ENCODE data around the gene CMTM7.

Gene CMTM7

GRCh38 chr3:32383136-32383711, 8.4 kb upstream of the CMTM7 start:
- no peak for DNase-seq

DNA sequence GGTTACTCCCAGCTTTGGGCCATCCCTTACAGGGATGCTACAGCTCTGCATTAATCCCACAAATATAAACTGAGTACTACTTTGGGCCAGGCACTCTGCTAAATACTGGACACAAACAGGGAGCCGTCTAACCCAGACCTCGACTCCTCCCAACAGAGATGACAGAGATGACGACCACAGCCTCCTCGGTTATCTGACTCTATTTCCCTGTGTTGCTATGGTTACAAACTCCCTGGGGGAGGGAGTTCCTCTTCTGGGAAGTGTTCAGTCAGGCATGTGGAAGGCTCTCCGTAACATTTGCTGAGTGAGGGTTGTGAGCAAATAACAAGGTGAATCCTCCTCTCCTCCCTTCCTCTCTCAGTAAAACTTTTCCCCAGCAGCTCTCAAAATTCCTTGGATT, 6.7 kb upstream of the CMTM7 start:
- peak; percentile 68 to 90 (median 82) for DNase-seq

DNA sequence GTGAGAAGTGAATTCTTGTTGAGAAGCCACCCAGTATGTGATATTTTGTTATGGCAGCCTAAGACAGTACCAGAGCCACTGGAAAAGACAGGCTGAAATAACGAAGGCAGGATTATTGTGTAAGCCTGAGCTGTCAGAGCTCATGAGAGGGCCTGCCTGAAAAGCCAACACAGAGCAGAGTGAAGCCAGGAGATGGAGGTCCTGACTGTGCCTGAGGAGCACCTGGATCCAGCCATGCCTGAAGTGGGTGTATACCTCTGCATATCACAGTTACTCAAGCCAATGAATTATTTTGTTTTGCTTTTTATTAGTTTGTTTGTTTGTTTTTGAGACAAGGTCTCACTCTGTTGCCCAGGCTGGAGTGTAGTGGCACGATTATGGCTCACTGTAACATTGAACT, 4.1 kb upstream of the CMTM7 start:
- no peak for DNase-seq

DNA sequence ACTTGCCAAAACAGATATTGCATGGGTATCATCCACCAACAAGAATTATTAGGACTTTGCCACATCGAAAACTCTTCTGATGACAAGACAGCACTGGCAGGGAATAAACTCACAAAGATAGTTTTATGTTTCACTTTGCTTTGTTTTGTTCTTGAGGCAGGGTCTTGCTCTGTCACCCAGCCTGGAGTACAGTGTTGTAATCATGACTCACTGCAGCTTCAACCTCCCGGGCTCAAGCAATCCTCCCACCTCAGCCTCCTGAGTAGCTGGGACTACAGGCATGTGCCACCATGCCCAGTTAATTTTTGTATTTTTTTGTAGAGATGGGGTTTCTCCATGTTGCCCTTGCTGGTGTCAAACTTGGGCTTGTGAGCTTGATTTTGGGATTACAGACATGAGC, 2.1 kb upstream of the CMTM7 start:
- peak in 3 of 4 experiments; percentile 28 to 59 (median 34) for DNase-seq

DNA sequence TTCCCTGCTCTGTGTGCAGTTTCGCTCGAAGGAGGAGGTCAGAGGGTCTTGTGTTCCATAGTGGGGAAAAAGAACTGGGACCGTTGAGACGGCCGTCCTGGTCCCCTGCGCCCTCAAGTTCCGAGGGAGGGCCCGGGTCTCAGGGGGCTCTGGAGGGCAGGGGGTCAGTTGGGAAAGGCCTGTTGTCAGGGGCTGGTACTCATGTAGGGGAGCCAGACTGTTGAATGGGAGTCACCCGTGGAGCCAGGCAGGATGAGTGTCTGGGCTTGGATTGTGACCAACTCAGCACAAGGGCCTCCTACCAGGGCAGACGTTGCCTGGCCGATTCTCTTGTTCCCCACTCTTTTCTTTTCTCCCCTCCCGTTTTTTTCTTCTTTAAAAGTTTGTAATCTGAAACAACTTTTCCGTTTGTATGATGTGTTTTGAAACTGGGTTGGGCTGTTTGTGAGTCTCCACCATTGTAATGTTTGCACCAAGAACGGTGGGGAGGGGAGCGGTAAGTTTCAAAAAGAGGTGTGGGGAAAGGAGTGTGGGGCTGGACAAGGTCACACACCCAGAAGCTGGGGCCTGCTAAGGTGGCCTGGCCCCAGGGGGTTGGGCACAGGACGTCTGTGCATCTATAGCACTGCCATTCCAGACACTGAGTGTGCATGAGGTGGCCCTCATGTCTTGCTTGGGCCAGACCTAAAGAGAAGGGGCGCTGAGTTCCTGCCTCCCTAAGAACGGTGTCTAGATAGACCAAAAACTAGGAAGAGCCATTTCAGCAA, 1.1 kb downstream of the CMTM7 start:
- DNase-seq, result peak in 3 of 4 experiments; percentile 41 to 59 (median 52)

GRCh38 chr3:32395496-32395895, 3.8 kb downstream of the CMTM7 start:
- peak in 2 of 4 experiments; percentile 42 to 50 for DNase-seq

GRCh38 chr3:32397941-32398340, 6.3 kb downstream of the CMTM7 start:
- DNase-seq, result no peak

GRCh38 chr3:32398531-32398930, 6.9 kb downstream of the CMTM7 start:
- peak; percentile 75 to 88 (median 87) for DNase-seq

DNA sequence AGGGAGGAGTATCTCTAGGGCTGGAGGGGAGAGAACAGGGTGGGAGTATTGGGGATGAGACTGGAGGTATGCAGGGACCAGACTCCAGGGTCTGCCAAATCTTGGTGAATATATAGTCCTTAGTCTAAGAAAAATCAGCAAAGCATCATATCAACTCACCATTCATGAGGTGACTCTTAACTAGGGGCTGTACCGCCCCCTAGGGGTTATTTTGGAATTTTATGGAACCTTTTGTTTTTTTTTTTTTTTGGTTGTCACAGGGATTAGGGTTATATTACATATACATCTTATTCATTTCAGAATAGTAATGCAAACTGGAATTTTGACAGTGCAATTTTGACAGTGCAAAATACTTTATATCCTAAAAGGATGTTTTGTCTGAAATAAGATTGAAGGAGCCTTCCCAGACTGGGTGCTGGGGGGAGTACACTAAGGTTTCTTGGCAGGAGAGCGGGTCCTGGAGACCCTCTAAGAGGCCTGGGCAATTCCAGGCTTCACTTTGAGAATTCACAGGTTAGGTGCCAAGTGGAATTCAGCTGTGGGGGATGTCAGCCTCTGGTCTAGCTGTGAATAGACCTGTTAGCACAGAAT, 7.5 kb downstream of the CMTM7 start:
- peak; percentile 77 to 84 (median 82) for DNase-seq

DNA sequence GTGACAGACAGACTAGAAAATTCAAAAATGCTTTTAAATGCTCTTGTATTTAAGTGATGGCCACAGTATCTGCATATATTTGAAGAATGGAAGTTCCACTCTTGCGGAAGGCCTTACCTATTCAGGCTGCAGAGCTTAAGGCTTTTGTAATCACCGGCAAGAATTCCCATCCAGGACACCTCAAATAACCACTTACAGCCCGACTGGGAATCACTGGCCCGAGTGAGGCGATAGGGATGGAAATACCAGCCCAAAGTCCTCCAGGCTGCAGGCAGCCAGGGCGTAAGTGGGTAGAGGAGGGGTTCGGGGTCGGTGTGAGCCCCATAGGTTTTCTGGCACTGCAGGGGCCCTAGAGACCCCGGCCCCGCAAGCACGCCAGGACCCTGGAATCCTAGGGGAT, 9.5 kb downstream of the CMTM7 start:
- peak in 1 of 4 experiments; percentile 16 for DNase-seq

DNA sequence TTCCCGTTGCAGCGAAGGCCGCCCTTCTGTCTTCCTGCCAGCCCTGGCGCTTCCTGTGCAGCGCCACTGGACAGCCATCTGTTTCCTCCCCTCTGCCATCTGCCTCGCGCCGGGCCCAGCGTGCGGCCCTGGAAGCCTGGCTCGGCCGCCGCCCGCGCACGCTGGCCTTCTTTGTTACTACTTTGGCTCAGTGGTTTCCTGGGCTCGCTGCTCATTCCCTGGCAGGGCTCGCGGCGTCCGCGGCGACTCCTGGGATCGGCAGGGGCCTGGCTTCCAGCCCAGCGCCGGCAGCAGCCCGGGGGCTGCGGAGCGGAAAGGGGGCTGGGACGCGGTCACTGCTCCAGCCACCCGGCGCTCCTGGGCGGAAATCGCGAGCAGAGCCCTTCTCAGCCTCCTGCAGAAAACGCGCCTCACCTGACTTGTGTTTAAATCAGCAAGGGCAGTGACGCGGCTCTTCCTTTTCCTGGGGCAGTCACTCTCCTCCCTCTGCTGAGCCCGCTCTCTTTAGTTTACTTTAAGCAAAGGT, 10.0 kb downstream of the CMTM7 start:
- peak; percentile 76 to 90 (median 87) for DNase-seq

DNA sequence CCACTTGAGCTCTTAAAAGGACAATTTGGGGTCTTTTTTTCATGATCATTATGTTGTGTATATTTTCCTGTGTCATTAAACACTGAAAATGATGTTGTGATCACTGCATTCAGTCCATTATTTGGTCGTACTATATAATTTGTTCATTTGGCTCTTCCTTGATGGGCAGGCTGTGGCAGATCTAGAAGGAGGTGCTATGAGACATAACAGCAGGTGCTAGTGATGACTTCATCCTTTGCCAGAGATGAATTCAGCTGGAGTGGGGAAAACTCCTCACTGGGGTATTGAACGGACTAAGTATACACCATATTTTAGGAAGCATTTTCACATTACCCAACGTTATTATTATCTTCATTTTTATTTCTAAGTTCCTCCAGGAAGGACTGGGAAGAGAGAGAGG, 12.0 kb downstream of the CMTM7 start:
- DNase-seq, result peak in 1 of 4 experiments; percentile 47

- DNase-seq, result no peak
These were observed 13.1 kb downstream of the CMTM7 start for GRCh38 chr3:32404714-32405113.

GRCh38 chr3:32405155-32405554, 13.5 kb downstream of the CMTM7 start:
- no peak for DNase-seq

DNA sequence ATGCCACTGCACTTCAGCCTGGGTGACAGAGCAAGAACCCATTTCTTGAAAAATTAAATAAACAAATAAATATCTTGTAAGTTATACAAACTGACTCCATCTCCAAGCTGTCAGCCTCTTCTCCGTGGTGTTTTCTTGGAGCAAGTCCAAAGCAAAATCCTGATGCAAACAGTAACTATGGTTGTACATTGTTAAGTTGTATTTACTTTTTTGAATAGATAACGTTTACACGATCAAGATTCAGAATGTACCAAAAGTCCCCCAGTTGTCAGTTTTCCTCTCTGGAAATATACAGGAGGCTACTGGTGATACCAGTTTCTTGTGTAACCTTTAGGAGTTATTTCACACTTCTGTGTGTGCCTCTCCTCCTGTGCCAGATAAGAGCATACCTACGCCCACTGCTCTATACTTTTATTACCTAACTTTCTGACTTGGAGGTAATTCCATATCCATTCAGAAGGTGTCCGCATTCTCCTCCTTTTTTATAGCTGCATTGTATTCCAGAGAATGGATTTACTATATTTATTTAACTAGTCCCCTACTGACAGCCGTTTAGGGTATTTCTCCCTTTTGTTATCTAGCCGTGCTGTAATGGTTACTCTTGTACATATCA, 14.2 kb downstream of the CMTM7 start:
- no peak for DNase-seq

DNA sequence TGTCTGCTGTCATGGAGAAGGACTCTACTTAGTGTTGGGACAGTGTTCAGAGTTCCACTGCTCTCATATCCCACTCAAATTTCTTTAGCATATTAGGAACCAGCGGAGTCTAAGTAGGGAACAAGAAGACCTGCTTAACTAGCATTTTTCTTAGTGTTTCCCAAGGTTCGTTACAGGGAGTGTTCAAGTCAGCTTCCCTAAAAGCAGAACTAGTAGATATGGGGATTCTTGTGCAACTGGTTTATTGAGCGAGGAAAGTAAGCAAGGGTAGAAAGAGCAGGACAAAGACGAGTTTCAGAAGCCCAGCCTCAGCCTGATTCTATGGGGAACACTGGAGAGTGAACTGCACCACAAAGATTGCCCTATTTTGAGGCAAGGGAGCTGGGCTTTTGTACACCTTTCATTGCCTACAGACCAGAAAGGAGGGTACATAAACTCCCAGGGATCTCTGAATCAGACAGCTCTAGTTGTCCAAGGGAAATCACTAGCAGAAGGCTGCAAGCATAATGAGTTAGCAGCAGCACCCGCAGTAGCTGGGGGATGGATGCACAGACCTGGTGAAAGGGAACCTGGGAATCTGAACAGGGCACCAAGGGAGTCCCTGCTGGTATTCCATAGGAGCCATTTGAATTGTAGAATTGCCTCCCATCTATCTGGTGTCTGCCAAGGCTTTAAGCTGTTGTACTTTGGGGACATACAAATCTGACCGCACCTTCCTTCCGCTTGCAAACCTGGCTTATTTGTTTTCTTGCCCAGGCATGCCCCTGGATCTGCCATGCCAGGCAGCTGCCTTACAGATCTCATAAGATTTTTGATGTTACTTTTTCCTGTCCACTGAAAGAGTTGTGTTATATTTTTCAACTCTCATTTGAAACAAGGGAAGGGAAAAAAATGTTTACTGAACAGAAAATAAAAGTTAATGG, 15.1 kb downstream of the CMTM7 start:
- DNase-seq, result peak; percentile 74 to 95 (median 86)

GRCh38 chr3:32410367-32411246, 19.0 kb downstream of the CMTM7 start:
- DNase-seq, result no peak

DNA sequence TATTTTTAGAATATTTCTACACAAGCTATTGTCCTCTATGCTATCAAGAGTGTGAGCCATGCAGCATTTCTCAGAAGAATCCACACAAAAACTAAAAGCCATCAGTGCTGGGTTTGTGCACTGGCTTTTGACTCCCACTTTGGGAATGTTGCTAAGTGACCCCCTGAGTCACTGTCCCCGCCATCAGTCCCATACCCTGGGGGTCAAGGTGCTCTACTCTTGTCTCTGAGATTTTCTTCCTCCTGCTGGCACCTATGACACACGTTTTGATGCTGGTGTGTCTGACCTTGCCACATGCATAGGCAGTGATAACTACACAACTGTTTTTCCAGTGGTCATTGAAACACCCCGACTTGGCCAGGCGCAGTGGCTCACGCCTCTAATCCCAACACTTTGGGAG, 19.8 kb downstream of the CMTM7 start:
- DNase-seq, result no peak

GRCh38 chr3:32412887-32413286, 21.2 kb downstream of the CMTM7 start:
- DNase-seq, result no peak

DNA sequence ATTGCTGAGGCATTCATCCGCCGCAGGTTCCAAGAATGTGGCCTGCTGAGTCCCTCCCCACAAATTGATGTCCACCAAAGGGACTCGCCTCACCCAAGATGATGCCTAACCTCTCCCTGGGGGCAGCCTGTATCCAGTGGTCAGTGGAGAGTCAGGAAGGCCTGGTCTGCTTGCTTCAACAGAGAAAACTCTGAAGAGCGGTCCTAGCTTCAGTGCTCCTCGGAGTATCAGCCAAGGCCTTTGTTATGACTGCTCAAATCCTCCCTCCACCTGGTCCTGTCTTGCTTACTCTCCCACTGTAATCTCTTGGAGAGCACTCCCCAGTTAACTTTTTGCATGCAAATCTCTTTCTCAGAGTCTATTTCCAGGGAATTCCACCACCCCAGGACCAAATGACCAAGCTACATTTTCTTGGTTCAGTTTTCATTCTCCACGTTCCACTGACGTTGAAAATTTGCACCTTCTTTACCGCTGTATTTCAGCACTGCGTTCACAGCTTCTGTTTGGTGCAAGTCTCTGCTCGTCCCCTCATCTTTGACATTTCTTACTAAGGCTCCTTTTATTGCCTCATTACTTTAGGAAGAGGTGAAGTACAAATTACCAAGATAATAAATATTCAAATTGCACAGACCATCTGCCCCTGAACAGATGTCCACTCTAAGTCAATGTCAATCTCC, 22.3 kb downstream of the CMTM7 start:
- no peak for DNase-seq
